K562 (cell line): Measurements from ENCODE around the gene ATP5PF. TPM values are rescaled to one million over a fixed set of nuclear protein-coding genes. Genes with fewer than 3 reads are reported as not detected.

ENCODE experiments used
- CHD7 ChIP-seq: fragments of 200-600 bp; sonication (generic); IDR thresholded peaks from one replicate; pipeline ENCODE4 v1.6.1; 2012; ENCODE audit warnings: mild to moderate bottlenecking, low read depth, low read length, inconsistent platforms
- L3MBTL2 ChIP-seq: fragments of 450-650 bp; IDR thresholded peaks from 2 replicates; pipeline ENCODE4 v1.6.1; 2016; ENCODE audit warnings: mild to moderate bottlenecking, moderate library complexity
- NONO ChIP-seq, 2 experiments: fragments of 200-400 bp in 1 of 2; fragments of 450-650 bp in 1 of 2; formaldehyde crosslinking in 1 of 2; IDR thresholded peaks; 2 replicates each; pipeline ENCODE4 v1.6.1; 2017; ENCODE audit warnings: low read depth in 2 of 2, mild to moderate bottlenecking in 2 of 2, moderate library complexity in 2 of 2, low read length in 1 of 2
- ZNF584 ChIP-seq: fragments of 200-800 bp; sonication (Bioruptor generic); IDR thresholded peaks from 2 replicates; pipeline ENCODE4 v1.6.1; 2016; ENCODE audit warnings: low read depth, mild to moderate bottlenecking, missing genetic modification characterization, missing compliant biosample characterization
- polyA plus RNA-seq, 8 experiments: library from polyadenylated mRNA; depleted of rRNA in 4 of 8; stranded (reverse) in 5 of 8; unstranded in 3 of 8; fragments of >200 nt; fragmentation: Nextera tagmentation in 2 of 8; fragmentation: Illumina TruSeq in 1 of 8; extraction: Ambion mirVana in 2 of 8; extraction: Trizol in 1 of 8; gene quantifications; 2 replicates each; pipeline versions ENCODE4 v1.2.1 to v1.2.3, GENCODE V29; 2011 to 2014; ENCODE audit warnings: inconsistent platforms in 1 of 8, missing spikeins in 1 of 8
- total RNA-seq, 7 experiments: library from RNA; depleted of rRNA in 6 of 7; stranded (reverse); fragments of >200 nt in 6 of 7; fragmentation: Illumina TruSeq in 2 of 7; extraction: Trizol in 2 of 7; gene quantifications; 2 replicates each; pipeline versions ENCODE4 v1.2.1 to v1.2.3, GENCODE V29; 2011 to 2021; ENCODE audit warnings: low replicate concordance in 1 of 7

ATP5PF gene
- total and polyA plus RNA-seq, 9 of the 15 experiments (the other 6 are each of a cell fraction or from before 2014, with no cell fraction given): 242 to 2,488 (median 533) TPM

DNA sequence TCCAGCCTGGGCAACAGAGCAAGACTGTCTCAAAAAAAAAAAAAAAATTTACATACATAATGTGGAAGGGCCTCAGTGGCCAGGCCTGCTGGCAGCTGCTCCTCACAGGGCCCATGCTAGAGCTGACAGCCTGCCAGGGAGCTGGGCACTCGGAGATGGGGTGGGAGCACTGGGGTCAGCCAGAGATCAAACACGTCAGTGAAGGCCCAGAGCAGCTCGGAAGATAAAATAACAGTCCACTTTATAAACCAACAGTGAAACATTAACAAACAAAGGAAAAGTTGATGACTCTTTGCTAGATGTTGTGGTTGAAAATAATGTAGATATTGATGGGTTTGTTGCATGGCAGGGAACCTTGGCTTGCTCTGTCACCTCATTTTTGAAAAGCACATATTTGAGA, 42.7 kb downstream of the ATP5PF start (continued):
- TF ChIP-seq CHD7 (no peak), L3MBTL2 (no peak), NONO (IDR thresholded peaks at IDR 0.05; ENCODE audit: low read depth in 2 of 2, low read length in 1 of 2) (no peak), ZNF584 (no peak)
- TF ChIP-seq, all 486 proteins: peak for 0
